IMR-90 (cell line): ENCODE measurements around the gene CPXM1. TPM values are rescaled to one million over a fixed set of nuclear protein-coding genes. Genes with fewer than 3 reads are reported as not detected.
A peak's percentile ranks its signal among the peaks of the same experiment; 100 is the strongest.

Experiments used
- ATAC-seq: fragments of 200-7000 bp; cut with Tn5 transposase; 2 replicates; pipeline ENCODE4 v1.9.1; 2020; ENCODE audit warnings: low read depth, mild to moderate bottlenecking, moderate library complexity
- BruUV-seq: library from RNA; stranded (reverse); fragments of 400-500 nt; replicated peaks from 2 replicates; lab custom pipeline; 2021; lab: Mats Ljungman, UMichigan
- CTCF ChIA-PET: fragments of 300-600 bp; formaldehyde crosslinking; extraction: SDS; loops from one replicate; lab custom pipeline; 2021; ENCODE audit warnings: antibody characterized with exemption; lab: Yijun Ruan, JAX
- POLR2A ChIA-PET: fragments of 300-600 bp; sonication (Branson Sonifier 250); formaldehyde crosslinking; loops from one replicate; lab custom pipeline; 2022; ENCODE audit warnings: antibody characterized with exemption; ENCODE audit not compliant: unreplicated experiment; lab: Charles Lee
- DNase-seq: peaks from one replicate; pipeline ENCODE4 v3.0.0; 2013
- H2AFZ ChIP-seq: replicated peaks from 2 replicates; pipeline ENCODE3; 2013; ENCODE audit warnings: low read length, mild to moderate bottlenecking; ENCODE audit not compliant: poor library complexity
- H2AK5ac ChIP-seq: 2 replicates; pipeline ENCODE4 v1.6.1; 2013; ENCODE audit warnings: low read depth, low read length, inconsistent platforms
- H2AK9ac ChIP-seq: replicated peaks from 2 replicates; pipeline ENCODE3; 2013; ENCODE audit warnings: mild to moderate bottlenecking, low read depth, low read length, moderate library complexity; ENCODE audit not compliant: poor library complexity
- H2BK120ac ChIP-seq: 2 replicates; pipeline ENCODE4 v1.6.1; 2013; ENCODE audit warnings: low read depth, low read length, inconsistent platforms
- H2BK15ac ChIP-seq: 3 replicates; pipeline ENCODE4 v1.6.1; 2013; ENCODE audit warnings: low read depth, low read length, inconsistent platforms
- H2BK20ac ChIP-seq: 2 replicates; pipeline ENCODE4 v1.6.1; 2013; ENCODE audit warnings: low read depth, mild to moderate bottlenecking, inconsistent platforms, low read length, moderate library complexity
- H2BK5ac ChIP-seq: 2 replicates; pipeline ENCODE4 v1.6.1; 2013; ENCODE audit warnings: mild to moderate bottlenecking, low read depth, low read length, inconsistent platforms; ENCODE audit not compliant: poor library complexity, severe bottlenecking
- H3K14ac ChIP-seq: replicated peaks from 2 replicates; pipeline ENCODE4 v1.6.1; 2013; ENCODE audit warnings: low read depth, low read length, inconsistent platforms
- H3K18ac ChIP-seq: 2 replicates; pipeline ENCODE4 v1.6.1; 2013; ENCODE audit warnings: low read depth, low read length, control low read depth
- H3K23ac ChIP-seq: 2 replicates; pipeline ENCODE4 v1.6.1; 2013; ENCODE audit warnings: low read depth, low read length, inconsistent platforms
- H3K27ac ChIP-seq: 2 replicates; pipeline ENCODE4 v1.5.1; 2013; ENCODE audit warnings: mild to moderate bottlenecking, control low read depth, low read length; ENCODE audit not compliant: insufficient read depth
- H3K27me3 ChIP-seq: 2 replicates; pipeline ENCODE4 v1.6.1; 2013; ENCODE audit warnings: low read length; ENCODE audit not compliant: control insufficient read depth, insufficient read depth
- H3K36me3 ChIP-seq: 2 replicates; pipeline ENCODE4 v1.6.1; 2013; ENCODE audit warnings: low read length, mixed read lengths; ENCODE audit not compliant: control insufficient read depth, insufficient read depth
- H3K4ac ChIP-seq: 2 replicates; pipeline ENCODE4 v1.6.1; 2013; ENCODE audit warnings: low read depth, low read length, inconsistent platforms
- H3K4me1 ChIP-seq: 2 replicates; pipeline ENCODE4 v1.6.1; 2013; ENCODE audit warnings: low read length, mixed read lengths; ENCODE audit not compliant: control insufficient read depth, insufficient read depth
- H3K4me2 ChIP-seq: 2 replicates; pipeline ENCODE4 v1.6.1; 2013; ENCODE audit warnings: low read depth, mild to moderate bottlenecking, control low read depth, low read length, moderate library complexity
- H3K4me3 ChIP-seq: 2 replicates; pipeline ENCODE4 v1.5.1; 2013; ENCODE audit warnings: low read depth, mild to moderate bottlenecking, control low read depth, low read length, moderate library complexity; ENCODE audit not compliant: insufficient read depth
- H3K56ac ChIP-seq: 2 replicates; pipeline ENCODE4 v1.6.1; 2013; ENCODE audit warnings: low read length, inconsistent platforms; ENCODE audit not compliant: insufficient read depth; ENCODE audit errors: extremely low read depth
- H3K79me1 ChIP-seq, 2 experiments: 2 replicates each; pipeline ENCODE4 v1.6.1; 2013; ENCODE audit warnings: low read length in 2 of 2, inconsistent platforms in 1 of 2, low read depth in 1 of 2
- H3K9ac ChIP-seq: 2 replicates; pipeline ENCODE4 v1.6.1; 2013; ENCODE audit warnings: low read depth, low read length, control low read depth
- H3K9me1 ChIP-seq: 2 replicates; pipeline ENCODE4 v1.6.1; 2013; ENCODE audit warnings: low read length, inconsistent platforms; ENCODE audit not compliant: insufficient read depth
- H3K9me3 ChIP-seq: 2 replicates; pipeline ENCODE4 v1.6.1; 2013; ENCODE audit warnings: low read length; ENCODE audit not compliant: control insufficient read depth, insufficient read depth
- H4K20me1 ChIP-seq: 2 replicates; pipeline ENCODE4 v1.6.1; 2013; ENCODE audit warnings: low read length, inconsistent platforms; ENCODE audit not compliant: insufficient read depth
- H4K5ac ChIP-seq: 2 replicates; pipeline ENCODE4 v1.6.1; 2013; ENCODE audit warnings: mild to moderate bottlenecking, low read depth, low read length, control low read depth
- H4K8ac ChIP-seq, 2 experiments: 2 replicates each; pipeline ENCODE4 v1.6.1; 2013; ENCODE audit warnings: low read depth in 2 of 2, low read length in 2 of 2, control low read depth in 1 of 2, inconsistent platforms in 1 of 2
- H4K91ac ChIP-seq: 2 replicates; pipeline ENCODE4 v1.6.1; 2013; ENCODE audit warnings: low read depth, low read length, inconsistent platforms; ENCODE audit not compliant: insufficient read depth
- BHLHE40 ChIP-seq: fragments of 150-350 bp; IDR thresholded peaks from 2 replicates; pipeline ENCODE4 v1.6.1; 2016; ENCODE audit warnings: mild to moderate bottlenecking, low read depth, low read length
- CEBPB ChIP-seq: IDR thresholded peaks from 2 replicates; pipeline ENCODE4 v1.6.1; 2012; ENCODE audit warnings: low read depth, low read length, improper control_type of control experiment
- FOS ChIP-seq: fragments of 150-350 bp; IDR thresholded peaks from 2 replicates; pipeline ENCODE4 v1.6.1; 2016; ENCODE audit warnings: low read depth, low read length
- MAFK ChIP-seq: IDR thresholded peaks from 2 replicates; pipeline ENCODE4 v1.6.1; 2012; ENCODE audit warnings: low read depth, low read length, improper control_type of control experiment
- MXI1 ChIP-seq: IDR thresholded peaks from 2 replicates; pipeline ENCODE4 v1.6.1; 2012; ENCODE audit warnings: low read depth, mild to moderate bottlenecking, low read length, moderate library complexity, borderline replicate concordance
- NFE2L2 ChIP-seq: fragments of 150-350 bp; IDR thresholded peaks from 2 replicates; pipeline ENCODE4 v1.6.1; 2016; ENCODE audit warnings: low read depth, mild to moderate bottlenecking, low read length
- POLR2A ChIP-seq: IDR thresholded peaks from 2 replicates; pipeline ENCODE4 v1.6.1; 2012; ENCODE audit warnings: mild to moderate bottlenecking, low read depth, low read length
- RCOR1 ChIP-seq: IDR thresholded peaks from 2 replicates; pipeline ENCODE4 v1.6.1; 2012; ENCODE audit warnings: mild to moderate bottlenecking, low read length, improper control_type of control experiment; ENCODE audit not compliant: insufficient replicate concordance
- SMC3 ChIP-seq: fragments of 150-350 bp; IDR thresholded peaks from 2 replicates; pipeline ENCODE4 v1.6.1; 2016; ENCODE audit warnings: low read depth, mild to moderate bottlenecking, antibody characterized with exemption, low read length, moderate library complexity
- WGBS, 2 experiments: methylation state at CpG; one replicate each; pipeline versions ENCODE4 v1.1.5 to v1.1.7; 2013; ENCODE audit warnings: missing lambda C conversion rate in 2 of 2; ENCODE audit not compliant: insufficient read length in 1 of 2; ENCODE audit errors: extremely low coverage in 2 of 2; 5-methylcytosine and 5-hydroxymethylcytosine counted together
- dilution Hi-C: fragments of 300-500 bp; cut with HindIII; formaldehyde crosslinking; loops from one replicate; pipeline ENCODE4 v1.14.3; 2018; ENCODE audit warnings: low sequenced_read_pairs; ENCODE audit not compliant: unreplicated experiment
- in situ Hi-C: fragments of 300-500 bp; cut with MboI; formaldehyde crosslinking; loops from 3 replicates; pipeline ENCODE4 v1.14.3; 2019; ENCODE audit warnings: low sequenced_read_pairs, inconsistent platforms, mixed read lengths
- intact Hi-C: fragments of 100-400 bp; cut with micrococcal nuclease; formaldehyde crosslinking; loops from 2 replicates; pipeline ENCODE4 v1.10.0; 2022
- polyA plus RNA-seq, 3 experiments: library from polyadenylated mRNA; depleted of rRNA; stranded (reverse); fragments of >200 nt; gene quantifications; 2 replicates each; pipeline ENCODE4 v1.2.3, GENCODE V29; 2012; ENCODE audit warnings: low replicate concordance in 1 of 3
- total RNA-seq: library from RNA; depleted of rRNA; stranded (reverse); fragments of >200 nt; gene quantifications from 2 replicates; pipeline ENCODE4 v1.2.3, GENCODE V29; 2012

CPXM1 gene
- total and polyA plus RNA-seq, 2 of the 4 experiments (the other 2 are of a cell fraction): 1.1 to 4.6 TPM

DNA sequence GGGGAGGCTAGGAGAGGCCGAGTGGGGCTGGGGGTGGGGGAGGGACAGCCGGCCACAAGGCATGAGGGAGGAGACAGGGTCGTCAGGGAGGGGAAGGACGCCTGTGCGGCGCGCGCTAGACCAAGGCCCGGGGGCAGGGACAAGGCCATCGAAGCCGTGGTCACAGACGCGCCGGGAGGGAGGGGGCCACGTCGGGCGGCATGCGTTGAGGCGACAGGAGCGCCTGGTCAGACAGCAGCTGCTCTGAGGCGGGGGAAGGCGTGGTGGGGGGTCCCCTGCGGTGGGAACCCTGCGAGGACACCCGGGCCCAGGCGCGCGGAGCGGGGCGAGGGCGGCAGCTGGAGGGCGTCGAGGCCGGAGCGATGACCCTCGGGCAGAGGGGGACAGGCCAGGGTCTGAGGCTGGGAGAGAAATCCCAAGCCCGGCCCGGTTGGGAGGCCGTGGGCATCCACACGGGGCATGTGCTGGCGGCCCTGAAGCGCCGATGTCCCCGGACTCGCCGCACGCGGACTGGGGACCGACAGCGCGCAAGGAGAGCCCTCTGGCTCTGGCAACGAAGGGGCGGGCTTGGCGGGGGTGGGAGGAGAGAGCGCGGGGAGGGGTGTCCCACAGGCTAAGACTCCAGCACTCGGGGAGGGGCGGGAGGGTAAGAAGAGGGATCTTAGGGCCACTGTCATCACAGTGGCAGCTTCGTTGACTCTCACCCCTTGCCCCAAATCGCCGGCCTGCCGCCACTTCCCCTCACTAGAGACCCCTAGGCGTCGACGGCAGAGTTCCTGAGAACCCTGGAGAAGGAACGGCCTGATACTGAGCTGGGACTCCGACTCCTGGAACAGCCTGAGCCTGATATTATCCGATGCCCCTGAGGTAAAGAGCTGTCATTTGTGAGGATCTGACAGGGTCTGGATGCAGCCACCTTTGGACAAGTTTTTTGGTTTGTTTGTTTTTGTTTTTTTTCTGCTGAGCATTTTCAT, 20.8 kb upstream of the CPXM1 start:
- Histone ChIP-seq H3K27ac (peak overlapping the region; percentile 99), H2BK5ac (peak overlapping the region; percentile 10), H3K27me3 (no peaks in the 10 kb centered on the region), H4K5ac (peak overlapping the region; percentile 86; the same call in 1 of the 2 replicates), H2AK5ac (peak overlapping the region; percentile 69), H3K4me1 (peaks cover 27% of the 10 kb centered on the region), H3K4me2 (no peak overlapping the region), H3K79me1 (no peaks in the 10 kb centered on the region), H3K9ac (no peak overlapping the region; the same call in 1 of the 2 replicates), H3K18ac (peak overlapping the region; percentile 91; the same call in 1 of the 2 replicates), H3K14ac (no peak overlapping the region), H3K4me3 (no peak overlapping the region), H3K9me3 (no peaks in the 10 kb centered on the region), H2BK15ac (peak overlapping the region; percentile 45; the same call in 1 of the 3 replicates), H3K4ac (peak overlapping the region; percentile 69), H4K8ac (peak overlapping the region; percentile 94 to 95; a peak in 2 of 4 replicates), H3K56ac (no peak overlapping the region), H2BK20ac (no peak overlapping the region; the same call in 1 of the 2 replicates), H4K20me1 (no peaks in the 10 kb centered on the region), H2AK9ac (peak overlapping the region; percentile 85), H3K36me3 (no peaks in the 10 kb centered on the region), H2BK120ac (peak overlapping the region; percentile 86), H3K9me1 (peaks cover 12% of the 10 kb centered on the region), H4K91ac (peak overlapping the region; percentile 91), H3K23ac (no peak overlapping the region), H2AFZ (peak overlapping the region; percentile 91)
- no peak for ATAC-seq
- ChIA-PET CTCF (no interaction called here), POLR2A (no interaction called here)
- no peak for TF ChIP-seq RCOR1
- TF ChIP-seq BHLHE40: no peak
- TF ChIP-seq SMC3: no peak
- TF ChIP-seq CEBPB: no peak
- no peak for TF ChIP-seq NFE2L2
- TF ChIP-seq MAFK: no peak
- TF ChIP-seq POLR2A: no peak
- no peak for TF ChIP-seq FOS
- no peak for TF ChIP-seq MXI1
- intact Hi-C loops: no loop called here
- dilution Hi-C loops: no loop called here
- no TSS peak for BruUV-seq
- no peak for DNase-seq
- in situ Hi-C loops: loop anchor here (25.0 kb wide), 1 partner anchor 709 kb away; the partner anchor contains the start of gene STK35
- WGBS, 2 experiments: 42% methylated on average over 24 of the region's 68 CpGs; no CpG with 5 or more reads in 1 of the 2 experiments
